Measurements from ENCODE around the gene GPRASP2. TPM values are rescaled to one million over a fixed set of nuclear protein-coding genes. Genes with fewer than 3 reads are reported as not detected.
A peak's percentile ranks its signal among the peaks of the same experiment; 100 is the strongest.
"Not testable (repeated sequence)": the region's sequence is repeated elsewhere in the genome, so short reads cannot be mapped to it uniquely, and the experiment has no call there.

The GPRASP2 gene
- total RNA-seq, 1 donor from 2014 or later = 10.6 TPM

DNA sequence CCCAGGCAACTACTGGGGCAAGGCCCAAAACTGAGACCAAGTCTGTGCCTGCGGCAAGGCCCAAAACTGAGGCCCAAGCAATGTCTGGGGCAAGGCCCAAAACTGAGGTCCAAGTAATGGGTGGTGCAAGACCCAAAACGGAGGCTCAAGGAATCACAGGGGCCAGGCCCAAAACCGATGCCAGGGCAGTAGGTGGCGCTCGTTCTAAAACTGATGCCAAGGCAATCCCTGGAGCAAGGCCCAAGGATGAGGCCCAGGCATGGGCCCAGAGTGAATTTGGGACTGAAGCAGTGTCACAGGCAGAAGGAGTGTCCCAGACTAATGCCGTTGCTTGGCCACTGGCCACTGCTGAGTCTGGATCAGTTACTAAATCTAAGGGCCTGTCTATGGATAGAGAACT, 2.7 kb downstream of the GPRASP2 start:
- DNase-seq (ENCODE audit: low read depth) = no peak
- TF ChIP-seq, protein P1, sequence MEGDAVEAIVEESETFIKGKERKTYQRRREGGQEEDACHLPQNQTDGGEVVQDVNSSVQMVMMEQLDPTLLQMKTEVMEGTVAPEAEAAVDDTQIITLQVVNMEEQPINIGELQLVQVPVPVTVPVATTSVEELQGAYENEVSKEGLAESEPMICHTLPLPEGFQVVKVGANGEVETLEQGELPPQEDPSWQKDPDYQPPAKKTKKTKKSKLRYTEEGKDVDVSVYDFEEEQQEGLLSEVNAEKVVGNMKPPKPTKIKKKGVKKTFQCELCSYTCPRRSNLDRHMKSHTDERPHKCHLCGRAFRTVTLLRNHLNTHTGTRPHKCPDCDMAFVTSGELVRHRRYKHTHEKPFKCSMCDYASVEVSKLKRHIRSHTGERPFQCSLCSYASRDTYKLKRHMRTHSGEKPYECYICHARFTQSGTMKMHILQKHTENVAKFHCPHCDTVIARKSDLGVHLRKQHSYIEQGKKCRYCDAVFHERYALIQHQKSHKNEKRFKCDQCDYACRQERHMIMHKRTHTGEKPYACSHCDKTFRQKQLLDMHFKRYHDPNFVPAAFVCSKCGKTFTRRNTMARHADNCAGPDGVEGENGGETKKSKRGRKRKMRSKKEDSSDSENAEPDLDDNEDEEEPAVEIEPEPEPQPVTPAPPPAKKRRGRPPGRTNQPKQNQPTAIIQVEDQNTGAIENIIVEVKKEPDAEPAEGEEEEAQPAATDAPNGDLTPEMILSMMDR (IDR thresholded peaks at IDR 0.05; ENCODE audit: insufficient read depth, low read length, poor library complexity, severe bottlenecking) = no peak
- H3K27me3 ChIP-seq (ENCODE audit: control insufficient read depth, insufficient read depth, low read length) = peaks cover 3% of the 10 kb centered on the region

DNA sequence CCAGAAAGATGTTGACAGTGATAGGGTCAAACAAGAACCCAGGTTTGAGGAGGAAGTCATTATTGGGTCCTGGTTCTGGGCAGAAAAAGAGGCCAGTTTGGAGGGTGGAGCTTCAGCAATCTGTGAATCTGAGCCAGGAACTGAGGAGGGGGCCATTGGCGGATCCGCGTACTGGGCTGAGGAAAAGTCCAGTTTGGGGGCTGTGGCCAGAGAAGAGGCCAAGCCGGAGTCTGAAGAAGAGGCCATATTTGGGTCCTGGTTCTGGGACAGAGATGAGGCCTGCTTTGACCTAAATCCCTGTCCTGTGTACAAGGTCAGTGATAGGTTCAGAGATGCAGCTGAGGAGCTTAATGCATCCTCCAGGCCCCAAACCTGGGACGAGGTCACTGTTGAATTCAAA, 3.7 kb downstream of the GPRASP2 start:
- no peak for DNase-seq (ENCODE audit: low read depth)
- Histone ChIP-seq H3K27me3 (ENCODE audit: control insufficient read depth, insufficient read depth, low read length) (peaks cover 3% of the 10 kb centered on the region), H3K36me3 (ENCODE audit: control insufficient read depth, insufficient read depth, low read length) (no peaks in the 10 kb centered on the region), H3K4me3 (ENCODE audit: low read depth, low read length) (no peak overlapping the region)
- TF ChIP-seq, protein P1 (IDR thresholded peaks at IDR 0.05; ENCODE audit: insufficient read depth, low read length, poor library complexity, severe bottlenecking) = no peak

More for the DNA sequence above, 2.7 kb downstream of the GPRASP2 start:
- H3K36me3 ChIP-seq (ENCODE audit: control insufficient read depth, insufficient read depth, low read length) = no peaks in the 10 kb centered on the region
- no peak overlapping the region for H3K4me3 ChIP-seq (ENCODE audit: low read depth, low read length)

DNA sequence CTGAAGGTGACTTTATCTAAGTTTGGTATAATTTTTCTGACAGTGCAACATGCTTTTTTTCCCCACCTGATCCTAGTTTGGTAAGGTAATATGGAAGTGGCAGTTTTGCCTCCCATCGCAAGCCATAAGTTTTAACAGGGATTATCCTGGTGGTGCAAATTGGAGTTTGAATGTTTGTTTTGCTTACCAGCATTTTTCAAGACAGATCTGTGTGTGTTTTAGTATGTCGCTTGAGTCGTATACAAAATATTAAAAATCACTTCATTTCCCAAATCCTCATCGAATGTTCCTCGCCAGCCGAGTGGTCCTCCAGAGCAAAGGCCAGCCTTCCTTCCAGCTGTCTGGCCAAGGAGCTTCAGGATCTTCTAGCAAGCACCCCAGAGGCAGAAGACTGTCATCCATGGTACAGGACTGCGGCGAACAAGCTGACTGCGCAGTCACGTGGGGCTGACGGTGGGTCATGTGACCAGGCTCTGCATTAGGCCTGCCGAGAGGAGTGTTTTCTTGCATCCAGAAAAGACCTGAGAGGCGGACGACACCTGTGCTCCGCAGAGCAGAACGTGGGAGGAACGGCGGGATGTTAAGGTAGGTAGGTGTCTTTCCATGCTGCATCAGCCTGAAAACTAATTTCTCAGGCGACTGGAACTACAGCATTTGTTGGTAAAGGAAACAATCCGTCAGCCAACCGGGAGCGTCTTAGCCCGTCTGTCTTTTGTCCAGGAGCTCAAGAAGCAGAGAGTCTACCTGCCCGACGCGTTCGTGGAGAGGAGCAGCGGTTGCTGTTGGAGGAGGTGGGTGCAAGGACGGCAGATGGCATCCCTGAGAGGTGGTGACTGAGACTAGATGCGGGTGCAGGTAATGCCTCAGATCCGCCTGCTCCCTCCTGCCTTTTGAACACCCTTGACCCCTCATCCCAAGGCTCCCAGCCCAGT, 8.3 kb downstream of the GPRASP2 start, which contains the start of gene GPRASP3:
TSS of gene GPRASP3 (plus strand) at position 507 of the 932 bp plus-strand sequence. CDS start 28,253 bp downstream, outside the sequence.
- Histone ChIP-seq H3K4me3 (ENCODE audit: low read depth, low read length) (peak within 1 kb of the TSS; percentile 50), H3K27me3 (ENCODE audit: control insufficient read depth, insufficient read depth, low read length) (no peaks in the 10 kb centered on the region), H3K36me3 (ENCODE audit: control insufficient read depth, insufficient read depth, low read length) (no peaks in the 10 kb centered on the region)
- peak; percentile 18 for DNase-seq (ENCODE audit: low read depth)
- TF ChIP-seq, protein P1 (IDR thresholded peaks at IDR 0.05; ENCODE audit: insufficient read depth, low read length, poor library complexity, severe bottlenecking) = no peak

DNA sequence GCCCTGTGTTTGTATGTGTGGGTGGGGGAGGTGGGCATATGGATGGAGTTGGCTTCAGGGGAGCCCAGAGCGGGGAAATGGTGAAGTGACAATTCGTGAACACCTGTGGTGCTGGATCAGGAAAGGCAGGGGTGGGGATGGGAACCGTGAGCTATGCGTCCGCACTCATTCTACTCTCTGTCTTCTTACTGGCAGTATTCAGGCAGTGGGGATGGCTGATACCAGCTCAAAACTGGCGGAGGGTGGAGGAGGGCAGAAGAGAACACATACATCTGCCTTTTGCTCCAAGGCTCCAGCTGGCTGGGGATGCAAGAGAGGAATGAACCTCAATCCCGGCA, 8.9 kb downstream of the GPRASP2 start:
- H3K27me3 ChIP-seq (ENCODE audit: control insufficient read depth, insufficient read depth, low read length); H3K36me3 ChIP-seq (ENCODE audit: control insufficient read depth, insufficient read depth, low read length); DNase-seq (ENCODE audit: low read depth): not testable (repeated sequence)
- H3K4me3 ChIP-seq (ENCODE audit: low read depth, low read length) = peak overlapping the region; percentile 50

DNA sequence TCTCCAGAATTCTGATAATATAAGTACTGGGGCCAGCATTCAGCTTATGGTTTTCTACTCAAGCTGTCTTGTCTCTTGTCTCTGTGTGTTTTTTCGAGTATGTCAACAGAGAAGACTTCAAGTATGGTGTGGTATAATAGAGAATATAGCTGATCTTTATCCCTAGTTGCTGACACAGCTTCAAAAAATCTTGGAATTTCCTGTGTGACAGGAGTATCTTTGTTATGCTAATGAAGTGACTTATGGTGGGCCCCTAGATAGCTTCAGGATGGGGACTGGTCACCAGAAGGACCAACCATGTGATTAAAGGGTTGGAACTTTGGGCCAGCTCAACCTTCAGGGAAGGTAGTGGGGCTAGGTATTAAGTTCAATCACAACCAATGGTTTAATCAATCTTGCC, 11.2 kb downstream of the GPRASP2 start:
- Histone ChIP-seq H3K27me3 (ENCODE audit: control insufficient read depth, insufficient read depth, low read length) (no peaks in the 10 kb centered on the region), H3K4me3 (ENCODE audit: low read depth, low read length) (no peak overlapping the region), H3K36me3 (ENCODE audit: control insufficient read depth, insufficient read depth, low read length) (no peaks in the 10 kb centered on the region)
- no peak for DNase-seq (ENCODE audit: low read depth)
- TF ChIP-seq, protein P1 (IDR thresholded peaks at IDR 0.05; ENCODE audit: insufficient read depth, low read length, poor library complexity, severe bottlenecking) = no peak

DNA sequence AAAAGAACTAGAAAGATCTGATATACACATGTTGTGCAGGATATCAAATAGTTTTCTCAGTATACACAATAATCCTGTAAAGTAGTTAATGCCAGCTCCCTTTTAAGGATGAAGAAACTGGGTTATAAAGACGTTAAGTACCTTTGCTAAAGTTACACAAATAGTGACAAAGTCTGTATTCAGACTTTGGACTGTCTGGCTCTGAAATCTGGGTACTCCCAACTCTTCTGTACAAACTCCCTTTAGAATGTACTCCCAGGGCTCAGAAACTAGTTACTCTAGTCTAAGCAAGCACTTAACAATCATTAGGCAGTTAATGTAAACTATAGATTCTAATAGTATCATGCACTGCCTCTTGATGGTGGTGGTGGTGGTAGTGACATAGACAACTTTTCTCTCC, 15.5 kb downstream of the GPRASP2 start:
- Histone ChIP-seq H3K27me3 (ENCODE audit: control insufficient read depth, insufficient read depth, low read length) (no peaks in the 10 kb centered on the region), H3K4me3 (ENCODE audit: low read depth, low read length) (no peak overlapping the region), H3K36me3 (ENCODE audit: control insufficient read depth, insufficient read depth, low read length) (no peaks in the 10 kb centered on the region)
- no peak for DNase-seq (ENCODE audit: low read depth)
- TF ChIP-seq, protein P1 (IDR thresholded peaks at IDR 0.05; ENCODE audit: insufficient read depth, low read length, poor library complexity, severe bottlenecking) = no peak
